HL-60 (cell line): ENCODE measurements around the gene HOXB1.

ENCODE experiments used
- CTCF ChIP-seq: IDR thresholded peaks from one replicate; pipeline ENCODE4 v1.5.1; 2011; ENCODE audit warnings: low read length, control low read depth, inconsistent platforms; ENCODE audit not compliant: insufficient read depth
- GABPA ChIP-seq: IDR thresholded peaks from 2 replicates; pipeline ENCODE4 v1.6.1; 2012; ENCODE audit warnings: low read depth
- POLR2AphosphoS5 ChIP-seq: IDR thresholded peaks from 2 replicates; pipeline ENCODE4 v1.6.1; 2012; ENCODE audit warnings: low read depth

GRCh38 chr17:48513097-48513496, 17.7 kb downstream of the HOXB1 start:
- TF ChIP-seq CTCF (no peak), GABPA (no peak), POLR2AphosphoS5 (no peak)
